ENCODE results near the gene GRPEL1.
"Not testable (repeated sequence)": the region's sequence is repeated elsewhere in the genome, so short reads cannot be mapped to it uniquely, and the experiment has no call there.

- not testable (repeated sequence) for TF ChIP-seq POLR2A (IDR thresholded peaks at IDR 0.05; ENCODE audit: insufficient read depth in 1 of 2, low read depth in 2 of 2, low read length in 2 of 2); ATF1 (CRISPR knock-in tag; IDR thresholded peaks at IDR 0.05); SMC3 (IDR thresholded peaks at IDR 0.05; ENCODE audit: low read length); ZBTB26 (CRISPR knock-in tag; IDR thresholded peaks at IDR 0.05; ENCODE audit: borderline replicate concordance); ZNF510 (CRISPR knock-in tag; IDR thresholded peaks at IDR 0.05; ENCODE audit: low read depth); RAD51 (IDR thresholded peaks at IDR 0.05; ENCODE audit: borderline replicate concordance); ZNF138 (CRISPR knock-in tag; IDR thresholded peaks at IDR 0.05; ENCODE audit: low read depth); ZNF20 (CRISPR knock-in tag; IDR thresholded peaks at IDR 0.05); HOMEZ (CRISPR knock-in tag; IDR thresholded peaks at IDR 0.05; ENCODE audit: low read depth)
Observed at GRCh38 chr4:7079483-7079882, 11.6 kb upstream of the GRPEL1 start.

Data from HepG2 (cell line).